Stromal cell of bone marrow (primary cell): Measurements from ENCODE around the gene TMUB2.
"Not testable (repeated sequence)": the region's sequence is repeated elsewhere in the genome, so short reads cannot be mapped to it uniquely, and the experiment has no call there.

Experiments
- DNase-seq: peaks from one replicate; pipeline ENCODE4 v3.0.0-alpha.2; 2012; ENCODE audit warnings: low read depth

The TMUB2 gene

GRCh38 chr17:44219108-44219615 lies 32.4 kb downstream of the TMUB2 start:
- DNase-seq = peak; percentile 53

GRCh38 chr17:44219616-44220212 lies 32.9 kb downstream of the TMUB2 start, which contains the start of gene UBTF:
UBTF (minus strand) TSS chr17:44219675; CDS start chr17:44218229, 1,446 bp downstream.
- no peak for DNase-seq

GRCh38 chr17:44220213-44221083 lies 33.7 kb downstream of the TMUB2 start:
- peak; percentile 46 for DNase-seq

GRCh38 chr17:44221084-44221861 lies 34.5 kb downstream of the TMUB2 start:
- DNase-seq = peak; percentile 66

GRCh38 chr17:44221862-44222111 lies 35.0 kb downstream of the TMUB2 start:
- no peak for DNase-seq

- peak; percentile 71 for DNase-seq
These were observed 35.5 kb downstream of the TMUB2 start for GRCh38 chr17:44222112-44222869.

- peak; percentile 90 for DNase-seq
These were observed 36.8 kb downstream of the TMUB2 start for GRCh38 chr17:44223541-44224071.

- DNase-seq = no peak
These were observed 42.3 kb downstream of the TMUB2 start for GRCh38 chr17:44229090-44229489.

- DNase-seq = no peak
These were observed 43.4 kb downstream of the TMUB2 start for GRCh38 chr17:44230140-44230539.

- no peak for DNase-seq
These were observed 45.3 kb downstream of the TMUB2 start for GRCh38 chr17:44232061-44232460.

- no peak for DNase-seq
These were observed 46.8 kb downstream of the TMUB2 start for GRCh38 chr17:44233582-44233981.

GRCh38 chr17:44235583-44235936 lies 48.8 kb downstream of the TMUB2 start:
- DNase-seq = no peak

- no peak for DNase-seq
These were observed 49.7 kb downstream of the TMUB2 start for GRCh38 chr17:44236444-44236991.

GRCh38 chr17:44237886-44238285 lies 51.1 kb downstream of the TMUB2 start:
- not testable (repeated sequence) for DNase-seq

GRCh38 chr17:44241106-44241624 lies 54.4 kb downstream of the TMUB2 start:
- no peak for DNase-seq
